Measurements from ENCODE around the gene NAPB. TPM values are rescaled to one million over a fixed set of nuclear protein-coding genes. Genes with fewer than 3 reads are reported as not detected.
A peak's percentile ranks its signal among the peaks of the same experiment; 100 is the strongest.
"Not testable (repeated sequence)": the region's sequence is repeated elsewhere in the genome, so short reads cannot be mapped to it uniquely, and the experiment has no call there.

Gene NAPB
- total RNA-seq, 1 donor from 2014 or later = 13.6 TPM

DNA sequence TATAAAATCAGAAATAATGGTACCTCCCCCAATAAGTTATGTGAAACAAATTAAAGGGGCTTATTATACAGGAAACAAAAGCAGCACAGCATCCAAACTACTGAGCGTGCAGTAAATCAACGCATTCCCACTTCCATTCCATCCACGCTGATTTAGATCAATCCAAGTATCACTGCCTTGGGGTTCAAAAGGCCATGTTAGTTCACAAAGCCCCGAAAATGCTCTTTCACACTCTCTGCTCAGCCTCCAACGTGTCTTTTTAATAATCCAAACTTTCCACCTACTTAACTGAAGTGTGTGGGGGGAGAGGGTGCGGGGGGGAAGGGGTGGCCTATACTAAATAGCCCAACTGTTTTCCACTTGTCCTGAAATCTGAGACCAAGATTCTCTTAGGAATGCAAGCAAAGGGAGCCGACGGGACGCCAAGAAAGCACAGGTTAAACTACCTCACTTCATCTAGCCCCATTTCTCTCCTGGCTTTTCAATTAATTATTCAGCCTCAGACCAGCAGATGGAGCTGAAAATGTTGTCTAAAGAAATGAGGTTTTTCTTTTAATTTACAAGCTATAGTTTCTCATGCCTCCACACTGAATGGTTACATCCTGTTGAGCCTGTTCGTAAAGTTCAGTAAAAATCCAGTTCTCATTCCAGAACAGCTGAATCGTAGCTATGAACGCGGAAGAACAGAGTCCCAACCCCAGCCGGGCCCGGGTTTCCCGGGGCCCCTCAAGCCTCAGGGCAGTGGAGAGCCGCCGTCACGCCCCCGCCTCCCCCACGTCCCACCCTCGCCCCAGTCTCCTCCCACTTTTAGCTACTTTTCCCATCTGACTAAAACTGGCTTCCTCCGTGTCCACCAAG lies 71.7 kb downstream of the NAPB start:
- Mint-ChIP-seq H3K27me3 (no peaks in the 10 kb centered on the region), H3K4me1 (peaks cover 28% of the 10 kb centered on the region), H3K9me3 (no peaks in the 10 kb centered on the region), H3K4me3 (peak overlapping the region; percentile 88), H3K36me3 (ENCODE audit: low read depth) (peaks cover 19% of the 10 kb centered on the region), H3K27ac (peak overlapping the region; percentile 100)
- intact Hi-C loops (cut with micrococcal nuclease) = loop anchor here (1.0 kb wide), 5 partner anchors 9 to 257 kb away; partner anchors contain the start of genes GZF1 and NAPB
- DNase-seq = no peak

DNA sequence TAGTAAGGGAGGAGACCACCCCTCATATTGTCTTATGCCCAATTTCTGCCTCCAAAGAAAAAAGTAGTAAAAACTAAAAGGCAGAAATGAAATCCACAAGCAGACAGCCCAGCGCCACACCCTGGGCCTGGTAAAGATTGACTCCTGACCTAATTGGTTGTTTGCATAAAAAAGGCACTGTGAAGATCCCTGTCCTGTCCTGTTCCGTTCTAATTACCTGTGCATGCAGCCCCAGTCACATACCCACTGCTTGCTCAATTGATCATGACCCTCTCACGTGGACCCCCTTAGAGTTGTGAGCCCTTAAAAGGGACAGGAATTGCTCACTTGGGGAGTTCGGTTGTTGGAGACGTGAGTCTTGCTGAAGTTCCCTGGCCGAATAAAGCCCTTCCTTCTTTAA lies 72.8 kb downstream of the NAPB start:
- intact Hi-C loops (cut with micrococcal nuclease); H3K9me3 Mint-ChIP-seq; DNase-seq; H3K27me3 Mint-ChIP-seq: not testable (repeated sequence)
- H3K27ac Mint-ChIP-seq = peak overlapping the region; percentile 100
- peaks cover 27% of the 10 kb centered on the region for H3K4me1 Mint-ChIP-seq
- H3K36me3 Mint-ChIP-seq (ENCODE audit: low read depth) = peaks cover 12% of the 10 kb centered on the region
- H3K4me3 Mint-ChIP-seq = peak overlapping the region; percentile 32

DNA sequence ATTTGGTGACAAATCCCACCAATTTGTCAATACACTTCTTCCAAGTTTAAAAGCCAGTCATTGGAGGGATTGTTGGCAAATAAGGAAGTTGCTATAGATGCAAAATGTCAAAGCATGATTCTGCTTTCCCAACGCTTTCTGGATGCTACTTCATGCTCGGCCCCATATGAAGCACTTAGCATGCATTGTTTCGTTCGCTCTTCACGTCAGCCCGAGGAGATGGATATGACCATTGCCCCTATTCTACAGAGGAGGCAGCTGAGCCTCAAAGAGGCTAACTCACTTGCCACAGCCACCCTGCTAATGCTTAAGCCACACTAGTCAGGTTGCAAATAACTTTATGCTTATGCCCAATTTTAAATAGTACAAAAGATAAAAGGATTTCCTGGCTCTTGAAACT lies 73.5 kb downstream of the NAPB start:
- peaks cover 10% of the 10 kb centered on the region for H3K36me3 Mint-ChIP-seq (ENCODE audit: low read depth)
- no peak overlapping the region for H3K27ac Mint-ChIP-seq
- peaks cover 26% of the 10 kb centered on the region for H3K4me1 Mint-ChIP-seq
- intact Hi-C loops (cut with micrococcal nuclease) = no loop called here
- H3K9me3 Mint-ChIP-seq = no peaks in the 10 kb centered on the region
- H3K27me3 Mint-ChIP-seq = no peaks in the 10 kb centered on the region
- no peak overlapping the region for H3K4me3 Mint-ChIP-seq
- no peak for DNase-seq

DNA sequence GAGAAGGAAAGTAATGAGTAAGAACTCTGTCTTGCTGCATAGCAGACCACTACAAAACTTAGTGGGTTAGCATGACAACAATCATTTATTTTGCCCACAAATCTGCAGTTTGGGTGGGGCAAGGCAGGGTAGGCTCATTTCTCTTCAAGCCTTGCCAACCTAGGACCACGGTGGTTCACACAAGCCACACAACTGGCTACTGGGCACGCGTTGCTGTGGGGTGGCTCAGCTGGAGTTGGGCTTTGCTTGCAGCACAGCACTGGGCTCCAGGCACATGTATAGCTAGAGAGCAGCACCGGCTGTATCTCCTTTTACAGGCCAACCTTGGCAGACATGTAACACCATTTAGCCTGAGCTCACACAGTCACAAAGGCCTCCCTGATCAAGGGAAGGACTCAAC lies 75.3 kb downstream of the NAPB start:
- intact Hi-C loops (cut with micrococcal nuclease) = no loop called here
- Mint-ChIP-seq H3K9me3 (no peaks in the 10 kb centered on the region), H3K4me3 (no peak overlapping the region), H3K27me3 (no peaks in the 10 kb centered on the region), H3K36me3 (ENCODE audit: low read depth) (peaks cover 4% of the 10 kb centered on the region), H3K27ac (no peak overlapping the region), H3K4me1 (peaks cover 19% of the 10 kb centered on the region)
- DNase-seq = no peak

DNA sequence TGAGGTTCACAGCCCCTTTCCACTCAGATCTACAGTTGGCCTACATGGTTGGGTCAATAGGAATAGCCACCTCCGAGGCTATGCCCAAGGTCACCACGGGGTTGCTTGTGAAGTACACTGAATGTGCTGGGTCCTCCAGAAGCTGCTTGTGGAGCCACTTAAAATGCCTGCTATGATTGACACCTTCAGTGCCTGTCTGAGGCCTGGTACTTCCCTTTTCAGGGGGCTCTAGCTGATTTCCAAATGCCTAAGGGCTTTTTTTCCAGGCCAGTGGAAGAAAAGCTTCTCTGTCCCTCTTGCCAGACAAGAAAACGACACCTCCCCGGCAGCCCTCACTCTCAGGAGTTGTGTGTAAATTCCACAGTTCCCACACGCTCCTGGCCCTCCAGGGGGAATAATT lies 77.0 kb downstream of the NAPB start:
- intact Hi-C loops (cut with micrococcal nuclease) = no loop called here

DNA sequence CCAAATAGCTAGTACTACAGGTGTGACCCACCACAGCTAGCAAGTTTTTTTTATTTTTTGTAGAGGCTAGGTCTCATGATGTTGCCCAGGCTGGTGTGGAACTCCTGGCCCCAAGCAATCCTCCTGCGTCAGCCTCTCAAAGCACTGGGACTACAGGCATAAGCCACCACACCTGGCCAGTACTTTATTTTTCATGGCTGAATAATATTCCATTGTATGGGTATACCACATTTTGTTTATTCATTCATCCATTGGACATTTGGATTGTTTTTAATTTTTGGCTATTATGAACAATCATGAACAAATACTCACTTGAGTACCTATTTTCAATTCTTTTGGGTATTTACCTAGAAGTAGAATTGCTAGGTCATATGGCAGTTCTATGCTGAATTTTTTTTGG lies 77.7 kb downstream of the NAPB start:
- H3K27ac Mint-ChIP-seq = no peak overlapping the region
- H3K4me1 Mint-ChIP-seq = peaks cover 3% of the 10 kb centered on the region
- H3K9me3 Mint-ChIP-seq = no peaks in the 10 kb centered on the region
- no peak for DNase-seq
- no peaks in the 10 kb centered on the region for H3K27me3 Mint-ChIP-seq
- intact Hi-C loops (cut with micrococcal nuclease) = no loop called here
- H3K4me3 Mint-ChIP-seq = no peak overlapping the region
- no peaks in the 10 kb centered on the region for H3K36me3 Mint-ChIP-seq (ENCODE audit: low read depth)

More for the DNA sequence above, 77.0 kb downstream of the NAPB start:
- no peak overlapping the region for H3K4me3 Mint-ChIP-seq
- no peak for DNase-seq
- H3K27ac Mint-ChIP-seq = no peak overlapping the region
- no peaks in the 10 kb centered on the region for H3K27me3 Mint-ChIP-seq
- H3K9me3 Mint-ChIP-seq = no peaks in the 10 kb centered on the region
- H3K36me3 Mint-ChIP-seq (ENCODE audit: low read depth) = no peaks in the 10 kb centered on the region
- H3K4me1 Mint-ChIP-seq = peaks cover 8% of the 10 kb centered on the region

DNA sequence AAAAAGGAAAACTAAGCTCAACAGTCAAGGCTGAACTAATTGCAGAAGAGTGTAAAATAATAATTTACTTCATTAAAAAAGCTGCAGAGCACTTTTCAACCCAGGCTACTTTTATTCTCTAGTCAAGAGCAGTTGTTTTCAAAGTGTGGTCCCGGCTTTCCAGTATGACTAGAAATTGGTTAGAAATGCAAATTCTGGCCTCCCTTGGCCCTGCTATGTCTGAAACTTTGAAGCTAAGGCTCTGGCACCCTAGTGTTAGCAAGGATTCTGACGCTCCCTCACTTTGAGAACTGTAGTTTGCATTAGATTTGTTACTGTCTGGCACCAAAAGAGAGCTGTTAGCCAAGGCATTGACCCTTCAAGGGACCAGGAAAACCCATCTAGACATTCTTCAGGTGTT lies 80.2 kb downstream of the NAPB start:
- Mint-ChIP-seq H3K4me1 (peaks cover 3% of the 10 kb centered on the region), H3K9me3 (no peaks in the 10 kb centered on the region), H3K4me3 (no peak overlapping the region), H3K36me3 (ENCODE audit: low read depth) (no peaks in the 10 kb centered on the region), H3K27ac (no peak overlapping the region), H3K27me3 (no peaks in the 10 kb centered on the region)
- intact Hi-C loops (cut with micrococcal nuclease) = no loop called here
- DNase-seq = no peak

DNA sequence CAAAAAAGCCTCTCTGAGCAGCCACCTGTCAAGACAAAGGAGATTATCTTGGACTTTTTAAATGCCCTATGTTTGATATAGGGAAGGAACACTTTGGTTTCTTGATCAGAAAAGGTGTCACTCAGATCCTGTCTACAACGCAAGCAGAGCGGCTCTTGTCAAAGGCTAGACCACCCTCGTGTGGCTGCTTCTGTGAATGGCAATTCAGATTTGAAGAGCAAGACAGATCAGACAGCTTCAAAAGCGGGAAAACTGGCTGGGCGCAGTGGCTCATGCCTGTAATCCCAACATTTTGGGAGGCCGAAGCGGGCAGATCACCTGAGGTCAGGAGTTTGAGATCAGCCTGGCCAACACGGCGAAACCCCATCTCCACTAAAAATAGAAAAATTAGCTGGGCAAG lies 80.8 kb downstream of the NAPB start:
- Mint-ChIP-seq H3K27ac (no peak overlapping the region), H3K27me3 (no peaks in the 10 kb centered on the region), H3K36me3 (ENCODE audit: low read depth) (no peaks in the 10 kb centered on the region), H3K4me3 (no peak overlapping the region), H3K9me3 (no peaks in the 10 kb centered on the region), H3K4me1 (peaks cover 3% of the 10 kb centered on the region)
- peak; percentile 76 for DNase-seq
- intact Hi-C loops (cut with micrococcal nuclease) = no loop called here

DNA sequence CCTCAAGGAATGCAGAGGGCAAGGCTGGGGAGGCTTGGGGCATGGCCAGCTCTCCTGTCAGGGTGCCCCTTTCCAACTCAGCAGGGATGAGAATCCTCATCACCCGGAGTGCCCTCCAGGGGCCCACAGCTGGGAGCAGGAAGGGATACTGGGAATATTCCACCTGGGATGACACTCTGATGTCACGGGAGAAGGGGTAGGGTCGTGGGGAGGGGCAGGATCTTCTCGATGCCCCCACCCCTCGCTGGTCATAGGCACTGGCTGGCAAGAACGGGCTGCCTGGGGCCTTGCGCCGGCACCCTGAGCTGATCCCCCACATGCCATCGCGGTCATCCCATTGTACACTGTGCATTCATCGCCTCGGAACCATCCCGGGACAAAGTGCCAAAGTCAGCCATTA lies 81.3 kb downstream of the NAPB start:
- intact Hi-C loops (cut with micrococcal nuclease) = no loop called here
- Mint-ChIP-seq H3K27ac (no peak overlapping the region), H3K9me3 (no peaks in the 10 kb centered on the region), H3K36me3 (ENCODE audit: low read depth) (no peaks in the 10 kb centered on the region), H3K4me3 (no peak overlapping the region), H3K27me3 (no peaks in the 10 kb centered on the region), H3K4me1 (peaks cover 3% of the 10 kb centered on the region)
- no peak for DNase-seq

DNA sequence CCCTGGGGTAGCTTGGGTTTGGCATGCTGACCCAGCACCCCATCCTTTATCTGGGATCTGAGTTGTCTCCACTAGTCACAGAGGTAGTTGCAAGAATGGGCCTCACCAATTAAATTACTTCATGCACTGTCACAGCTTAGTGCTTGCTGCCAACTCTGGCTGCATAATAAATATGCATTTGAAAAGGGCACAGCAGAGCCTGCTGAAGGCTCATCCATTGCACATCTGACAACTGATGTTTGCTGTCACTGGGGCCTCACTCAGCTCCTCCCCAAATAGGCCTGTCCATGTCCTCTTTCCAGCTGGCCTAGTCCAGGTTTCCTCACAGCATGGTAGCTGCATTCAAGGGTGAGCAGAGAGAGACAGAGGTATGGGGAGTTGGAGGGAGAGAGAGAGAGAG lies 84.0 kb downstream of the NAPB start:
- no peak overlapping the region for H3K27ac Mint-ChIP-seq
- no peaks in the 10 kb centered on the region for H3K9me3 Mint-ChIP-seq
- H3K4me1 Mint-ChIP-seq = peaks cover 8% of the 10 kb centered on the region
- H3K4me3 Mint-ChIP-seq = no peak overlapping the region
- H3K27me3 Mint-ChIP-seq = no peaks in the 10 kb centered on the region
- intact Hi-C loops (cut with micrococcal nuclease) = no loop called here
- DNase-seq = no peak
- H3K36me3 Mint-ChIP-seq (ENCODE audit: low read depth) = no peaks in the 10 kb centered on the region

DNA sequence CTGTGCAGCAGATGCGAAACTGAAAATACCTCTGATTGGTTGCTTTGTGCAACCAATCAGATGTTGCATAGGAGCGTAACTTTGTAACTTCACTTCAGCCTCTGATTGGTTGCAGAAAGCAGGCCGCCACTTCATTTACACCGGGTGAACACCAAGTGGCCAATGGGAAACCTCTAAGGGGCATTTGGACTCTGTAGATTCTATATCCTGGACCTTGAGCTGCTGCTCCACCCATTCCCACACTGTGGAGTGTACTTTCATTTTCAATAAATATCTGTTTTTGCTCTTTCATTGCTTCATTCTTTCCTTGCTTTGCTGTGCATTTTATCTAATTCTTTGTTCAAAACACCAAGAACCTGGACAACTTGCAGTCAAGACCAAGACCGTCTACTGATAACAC lies 84.8 kb downstream of the NAPB start:
- Mint-ChIP-seq H3K4me1 (peaks cover 8% of the 10 kb centered on the region), H3K9me3 (no peaks in the 10 kb centered on the region), H3K4me3 (no peak overlapping the region), H3K27ac (peak overlapping the region; percentile 16), H3K36me3 (ENCODE audit: low read depth) (no peaks in the 10 kb centered on the region), H3K27me3 (no peaks in the 10 kb centered on the region)
- intact Hi-C loops (cut with micrococcal nuclease) = no loop called here
- no peak for DNase-seq

DNA sequence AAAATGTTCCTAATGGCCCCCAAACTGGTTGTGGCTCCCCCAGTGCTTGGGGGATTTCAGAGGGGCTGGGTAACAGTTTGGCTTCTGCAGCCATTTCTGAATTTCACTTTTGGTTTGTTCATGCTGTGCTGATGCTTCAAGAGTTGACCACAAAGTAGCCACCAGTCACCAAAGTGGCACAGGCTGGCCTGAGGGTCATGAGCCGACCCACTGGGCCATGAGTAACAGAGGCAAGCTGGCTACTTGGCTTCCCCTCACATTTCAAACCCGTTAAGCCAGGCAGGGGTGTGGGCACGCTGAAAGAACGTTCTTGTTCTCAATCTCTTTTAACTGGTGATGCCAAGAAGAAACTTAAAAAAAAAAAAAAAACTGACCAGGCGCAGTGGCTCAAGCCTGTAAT lies 85.8 kb downstream of the NAPB start:
- H3K4me1 Mint-ChIP-seq = peaks cover 8% of the 10 kb centered on the region
- intact Hi-C loops (cut with micrococcal nuclease) = no loop called here
- no peaks in the 10 kb centered on the region for H3K36me3 Mint-ChIP-seq (ENCODE audit: low read depth)
- no peak for DNase-seq
- H3K9me3 Mint-ChIP-seq = no peaks in the 10 kb centered on the region
- H3K27ac Mint-ChIP-seq = no peak overlapping the region
- H3K27me3 Mint-ChIP-seq = no peaks in the 10 kb centered on the region
- no peak overlapping the region for H3K4me3 Mint-ChIP-seq

DNA sequence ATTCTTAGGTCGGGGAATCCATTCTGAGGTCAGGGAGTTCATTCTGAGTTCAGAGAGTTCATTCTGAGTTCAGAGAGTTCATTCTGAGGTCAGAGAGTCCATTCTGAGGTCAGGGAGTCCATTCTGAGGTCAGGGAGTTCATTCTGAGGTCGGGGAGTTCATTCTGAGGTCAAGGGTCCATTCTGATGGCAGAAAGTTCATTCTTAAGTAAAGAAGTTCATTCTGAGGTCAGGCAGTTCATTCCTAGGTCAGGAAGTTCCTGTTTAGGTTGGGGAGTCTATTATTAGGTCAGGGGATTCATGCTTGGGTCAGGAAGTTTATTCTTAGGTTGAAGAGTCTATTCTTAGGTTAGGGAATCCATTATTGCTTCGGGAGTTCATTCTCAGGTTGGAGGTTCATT lies 87.2 kb downstream of the NAPB start:
- Mint-ChIP-seq H3K4me1 (peaks cover 8% of the 10 kb centered on the region), H3K4me3 (no peak overlapping the region), H3K27me3 (no peaks in the 10 kb centered on the region), H3K36me3 (ENCODE audit: low read depth) (no peaks in the 10 kb centered on the region), H3K9me3 (no peaks in the 10 kb centered on the region), H3K27ac (no peak overlapping the region)
- DNase-seq = no peak
- intact Hi-C loops (cut with micrococcal nuclease) = no loop called here

DNA sequence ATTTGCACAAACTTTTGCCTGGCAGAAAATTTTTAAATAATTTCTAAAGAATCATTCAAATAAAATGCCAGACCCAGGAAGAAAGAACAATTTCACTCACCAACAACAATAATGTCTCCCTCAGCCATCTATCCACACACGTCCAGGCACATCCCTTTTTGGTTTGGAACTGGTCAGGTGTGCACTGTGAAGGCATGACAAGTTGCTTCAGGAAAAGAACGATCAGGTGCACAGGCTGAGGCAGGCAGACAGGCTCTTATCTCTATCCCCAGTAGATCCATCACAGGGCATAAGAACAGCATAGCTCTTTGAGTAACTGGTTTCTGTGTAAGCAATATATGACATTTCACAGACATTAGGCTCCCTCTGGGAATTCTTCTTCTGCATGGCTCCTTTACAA lies 88.8 kb downstream of the NAPB start:
- Mint-ChIP-seq H3K9me3 (no peaks in the 10 kb centered on the region), H3K36me3 (ENCODE audit: low read depth) (no peaks in the 10 kb centered on the region), H3K27me3 (no peaks in the 10 kb centered on the region), H3K4me1 (peaks cover 8% of the 10 kb centered on the region), H3K27ac (no peak overlapping the region), H3K4me3 (no peak overlapping the region)
- DNase-seq = no peak
- intact Hi-C loops (cut with micrococcal nuclease) = no loop called here

Measured in activated CD4-positive, alpha-beta T cell treated with anti-CD3 and anti-CD28 coated beads, Interleukin-2, amount 10 ng/mL, durations not matched to agents 24 days and 14 days (primary cell).